ENCODE data around the gene CDH4. TPM values are rescaled to one million over a fixed set of nuclear protein-coding genes. Genes with fewer than 3 reads are reported as not detected.

Gene CDH4
- total and polyA plus RNA-seq, 10 donors = 0.30 to 20.1 (median 7.7) TPM

DNA sequence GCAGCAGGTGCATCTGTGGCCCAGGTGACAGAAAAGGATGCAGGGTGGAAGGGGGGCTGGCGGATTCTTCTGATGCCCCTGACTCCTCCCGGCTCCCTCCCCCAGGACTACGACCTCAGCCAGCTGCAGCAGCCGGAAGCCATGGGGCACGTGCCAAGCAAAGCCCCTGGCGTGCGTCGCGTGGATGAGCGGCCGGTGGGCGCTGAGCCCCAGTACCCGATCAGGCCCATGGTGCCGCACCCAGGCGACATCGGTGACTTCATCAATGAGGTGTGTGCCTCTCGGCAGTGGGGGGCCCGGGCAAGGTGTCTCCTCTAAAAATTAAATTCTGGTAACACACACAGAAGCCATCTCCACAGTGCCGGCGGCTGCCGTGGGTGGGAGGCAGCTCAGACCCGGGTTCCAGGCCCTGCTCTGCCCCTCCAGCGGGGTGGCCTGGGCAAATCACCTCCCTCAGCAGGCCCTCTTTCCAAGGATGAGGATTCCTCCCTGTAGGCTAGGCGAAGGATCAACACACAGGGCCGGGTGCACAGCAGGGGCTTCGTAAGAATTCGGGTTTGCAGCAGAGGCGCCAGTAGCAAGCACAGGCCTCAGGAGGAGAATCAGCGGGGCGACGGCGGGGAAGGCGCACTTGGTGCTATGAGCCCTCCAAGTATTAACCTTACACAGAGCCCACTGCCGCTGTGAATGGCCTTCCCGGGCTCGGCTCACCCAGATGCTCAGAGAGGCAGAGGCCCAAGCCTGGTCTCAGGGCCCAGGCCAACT is 682.1 kb downstream of the CDH4 start:
- peak; percentile 62 for DNase-seq
- H3K4me3 ChIP-seq = no peak overlapping the region
- 79 to 85% (median 84%) methylated on average over 22 to 36 of the region's 36 CpGs for WGBS, 5 donors
- no peak overlapping the region for H3K27ac ChIP-seq
- peaks cover 0 to 17% (median 0%) of the 10 kb centered on the region in 7 donors for H3K27me3 ChIP-seq (replicated peaks in 1 of 7)
- no peaks in the 10 kb centered on the region for H3K36me3 ChIP-seq
- H3K4me1 ChIP-seq = peaks cover 0 to 6% (median 0%) of the 10 kb centered on the region in 6 donors
- intact Hi-C loops (cut with DNase I; ENCODE audit: low total_unique reads) = no loop called here
- peaks cover 0 to 7% (median 0%) of the 10 kb centered on the region in 8 donors for H3K9me3 ChIP-seq
- TF ChIP-seq, protein P1, sequence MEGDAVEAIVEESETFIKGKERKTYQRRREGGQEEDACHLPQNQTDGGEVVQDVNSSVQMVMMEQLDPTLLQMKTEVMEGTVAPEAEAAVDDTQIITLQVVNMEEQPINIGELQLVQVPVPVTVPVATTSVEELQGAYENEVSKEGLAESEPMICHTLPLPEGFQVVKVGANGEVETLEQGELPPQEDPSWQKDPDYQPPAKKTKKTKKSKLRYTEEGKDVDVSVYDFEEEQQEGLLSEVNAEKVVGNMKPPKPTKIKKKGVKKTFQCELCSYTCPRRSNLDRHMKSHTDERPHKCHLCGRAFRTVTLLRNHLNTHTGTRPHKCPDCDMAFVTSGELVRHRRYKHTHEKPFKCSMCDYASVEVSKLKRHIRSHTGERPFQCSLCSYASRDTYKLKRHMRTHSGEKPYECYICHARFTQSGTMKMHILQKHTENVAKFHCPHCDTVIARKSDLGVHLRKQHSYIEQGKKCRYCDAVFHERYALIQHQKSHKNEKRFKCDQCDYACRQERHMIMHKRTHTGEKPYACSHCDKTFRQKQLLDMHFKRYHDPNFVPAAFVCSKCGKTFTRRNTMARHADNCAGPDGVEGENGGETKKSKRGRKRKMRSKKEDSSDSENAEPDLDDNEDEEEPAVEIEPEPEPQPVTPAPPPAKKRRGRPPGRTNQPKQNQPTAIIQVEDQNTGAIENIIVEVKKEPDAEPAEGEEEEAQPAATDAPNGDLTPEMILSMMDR (IDR thresholded peaks at IDR 0.05 in 8 of 11, conservative IDR thresholded peaks at IDR 0.05 in 3 of 11) = no peak
- TF ChIP-seq POLR2A (IDR thresholded peaks at IDR 0.05) (no peak), POLR2AphosphoS5 (IDR thresholded peaks at IDR 0.05) (no peak)

DNA sequence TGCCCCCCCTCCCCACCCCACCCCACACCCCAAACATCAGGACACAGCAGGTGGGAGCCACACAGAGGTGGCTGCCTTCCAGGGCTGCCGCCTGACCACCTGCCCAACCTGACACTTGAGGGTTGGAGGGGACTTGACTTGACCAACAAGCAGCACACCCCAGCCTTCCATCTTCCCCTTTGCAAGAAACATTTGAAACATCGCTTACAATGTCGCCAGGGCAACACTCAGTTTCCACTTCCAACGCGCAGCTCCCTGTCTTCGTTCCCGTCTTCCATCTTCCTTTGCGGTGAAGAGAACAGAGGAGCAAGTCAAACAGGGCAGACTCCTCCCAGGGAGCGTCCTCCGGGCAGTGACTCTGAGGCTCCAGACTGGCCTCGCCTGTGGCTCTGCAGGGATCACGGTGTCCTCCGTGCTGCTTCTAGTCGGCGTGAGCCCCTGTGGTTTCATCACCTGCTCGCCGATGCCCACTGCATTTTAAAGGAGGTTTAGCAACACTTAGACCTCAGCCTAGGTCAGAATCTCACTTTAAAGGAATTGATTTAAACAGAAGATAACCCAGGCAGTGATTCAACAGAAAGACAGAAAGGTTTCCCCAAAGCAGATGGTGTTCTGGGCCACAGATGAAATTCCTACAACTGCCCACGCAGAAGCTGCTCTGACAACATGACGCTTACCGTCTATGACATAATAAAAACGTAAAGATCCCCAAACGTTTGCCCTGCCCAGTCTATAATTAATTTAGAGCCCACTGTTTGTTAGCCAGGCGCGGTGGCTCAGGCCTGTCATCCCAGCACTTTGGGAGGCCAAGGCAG is 682.9 kb downstream of the CDH4 start:
- H3K4me1 ChIP-seq = peaks cover 0 to 6% (median 0%) of the 10 kb centered on the region in 6 donors
- H3K36me3 ChIP-seq = no peaks in the 10 kb centered on the region
- H3K4me3 ChIP-seq = no peak overlapping the region
- WGBS, 5 donors = 65 to 76% (median 68%) methylated on average over 24 of the region's 24 CpGs
- peak; percentile 52 for DNase-seq
- peaks cover 0 to 5% (median 0%) of the 10 kb centered on the region in 8 donors for H3K9me3 ChIP-seq
- intact Hi-C loops (cut with DNase I; ENCODE audit: low total_unique reads) = no loop called here
- TF ChIP-seq POLR2A (IDR thresholded peaks at IDR 0.05) = no peak
- TF ChIP-seq, protein P1 (IDR thresholded peaks at IDR 0.05 in 8 of 11, conservative IDR thresholded peaks at IDR 0.05 in 3 of 11) = no peak
- no peak for TF ChIP-seq POLR2AphosphoS5 (IDR thresholded peaks at IDR 0.05)
- H3K27me3 ChIP-seq (replicated peaks in 1 of 7) = peaks cover 0 to 17% (median 0%) of the 10 kb centered on the region in 7 donors
- H3K27ac ChIP-seq = no peak overlapping the region

DNA sequence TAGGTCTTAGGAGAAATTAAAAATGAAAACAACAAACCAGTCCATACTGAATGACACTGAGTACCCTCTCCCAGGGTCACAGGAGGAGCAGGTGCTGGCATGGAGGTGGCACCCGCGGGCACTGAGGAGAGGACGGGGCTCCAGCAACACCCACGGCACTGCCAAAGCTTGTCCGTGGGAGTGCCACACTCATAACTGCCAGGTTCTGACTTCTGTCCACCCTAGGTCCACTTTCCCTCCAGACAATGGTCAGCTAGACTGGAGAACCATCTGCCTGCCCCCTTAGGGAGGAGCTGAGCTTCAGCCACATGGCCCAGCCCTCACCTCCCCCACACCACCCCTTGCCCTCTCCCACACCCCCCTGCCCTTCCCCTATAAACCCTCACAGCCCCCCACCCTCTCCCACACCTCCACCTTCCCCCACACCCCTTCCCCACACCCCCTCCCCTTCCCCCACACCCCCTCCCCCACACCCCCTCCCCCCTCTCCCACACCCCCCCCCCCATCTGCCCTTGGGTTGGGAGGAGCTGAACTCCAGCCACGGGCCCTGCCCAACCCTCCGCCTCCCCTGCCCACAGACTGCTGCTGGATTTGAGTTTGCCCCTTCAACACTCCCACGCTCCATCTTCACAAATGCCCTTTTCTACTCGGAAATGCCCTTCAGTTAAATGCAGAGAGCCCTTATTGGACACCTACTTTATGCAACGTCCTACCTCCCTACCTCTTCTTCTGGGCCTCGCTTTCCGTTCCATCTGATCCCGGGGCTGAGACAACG is 684.1 kb downstream of the CDH4 start:
- Histone ChIP-seq H3K4me1 (peaks cover 0 to 6% (median 0%) of the 10 kb centered on the region in 6 donors), H3K4me3 (no peak overlapping the region), H3K27me3 (replicated peaks in 1 of 7) (peaks cover 0 to 17% (median 0%) of the 10 kb centered on the region in 7 donors), H3K27ac (no peak overlapping the region), H3K36me3 (no peaks in the 10 kb centered on the region), H3K9me3 (no peaks in the 10 kb centered on the region)
- WGBS, 5 donors = 82 to 91% (median 84%) methylated on average over 13 to 14 of the region's 14 CpGs
- TF ChIP-seq, protein P1 (IDR thresholded peaks at IDR 0.05 in 8 of 11, conservative IDR thresholded peaks at IDR 0.05 in 3 of 11) = no peak
- no peak for TF ChIP-seq POLR2AphosphoS5 (IDR thresholded peaks at IDR 0.05)
- no peak for TF ChIP-seq POLR2A (IDR thresholded peaks at IDR 0.05)
- intact Hi-C loops (cut with DNase I; ENCODE audit: low total_unique reads) = no loop called here
- peak; percentile 28 for DNase-seq
